Measurements from ENCODE around the gene FAM149A.

FAM149A gene

DNA sequence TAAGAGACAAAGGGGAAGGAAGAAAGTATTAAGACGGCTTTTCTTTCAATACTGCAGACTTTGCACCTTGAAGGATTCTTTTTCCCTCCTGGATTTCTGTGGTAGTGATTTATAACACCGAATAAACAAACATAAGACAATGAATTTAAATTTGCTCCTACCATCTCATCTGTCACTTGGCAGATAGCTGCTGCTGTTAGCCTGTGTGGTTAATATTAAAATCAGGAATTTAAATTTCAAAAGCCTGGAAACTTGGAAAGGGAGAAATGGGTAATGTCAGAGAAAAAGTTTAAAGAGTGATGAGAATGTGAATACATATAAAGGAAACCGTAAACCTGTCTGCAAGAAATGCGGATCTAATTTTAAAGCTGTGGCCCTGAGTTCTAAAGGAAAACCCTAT, 3.4 kb downstream of the FAM149A start:
- no peak for DNase-seq

DNA sequence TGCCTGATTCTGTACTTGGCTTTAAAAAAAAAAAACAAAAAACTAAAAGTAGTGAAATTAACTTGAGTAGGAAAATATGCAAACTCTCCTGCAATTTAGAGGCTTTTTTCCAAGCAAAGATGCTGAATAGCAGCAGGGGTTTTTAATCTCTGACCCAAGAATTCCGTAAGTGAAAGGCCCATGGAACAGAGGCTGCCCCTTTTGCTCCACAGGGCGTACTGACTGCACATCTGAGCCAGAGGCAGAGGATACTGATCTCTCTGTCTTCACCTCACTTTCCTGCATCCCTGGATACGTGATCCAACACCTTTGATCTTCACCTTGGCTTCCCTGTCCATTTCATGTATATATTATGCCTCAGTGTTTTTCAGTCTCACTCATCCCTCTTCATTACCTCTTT, 3.9 kb downstream of the FAM149A start:
- no peak for DNase-seq

DNA sequence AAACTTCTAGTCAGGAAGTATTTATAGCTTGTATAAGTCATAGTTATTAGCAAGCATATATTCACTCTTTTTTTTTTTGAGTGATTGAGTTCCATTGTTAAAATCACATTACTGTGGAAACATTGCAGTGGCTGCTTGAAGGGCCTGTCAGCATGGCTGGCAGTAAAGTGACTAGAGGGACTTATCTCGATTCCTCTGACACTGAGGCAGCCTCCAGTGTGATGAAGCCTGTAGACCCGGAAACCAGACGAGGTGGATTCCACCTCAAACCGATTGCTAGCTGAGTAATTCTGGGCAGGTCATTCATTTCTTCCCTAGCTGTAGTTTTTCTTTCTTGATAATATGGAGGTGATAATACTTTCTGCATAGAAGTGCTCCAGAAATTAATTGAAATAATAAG, 4.7 kb downstream of the FAM149A start:
- no peak for DNase-seq

DNA sequence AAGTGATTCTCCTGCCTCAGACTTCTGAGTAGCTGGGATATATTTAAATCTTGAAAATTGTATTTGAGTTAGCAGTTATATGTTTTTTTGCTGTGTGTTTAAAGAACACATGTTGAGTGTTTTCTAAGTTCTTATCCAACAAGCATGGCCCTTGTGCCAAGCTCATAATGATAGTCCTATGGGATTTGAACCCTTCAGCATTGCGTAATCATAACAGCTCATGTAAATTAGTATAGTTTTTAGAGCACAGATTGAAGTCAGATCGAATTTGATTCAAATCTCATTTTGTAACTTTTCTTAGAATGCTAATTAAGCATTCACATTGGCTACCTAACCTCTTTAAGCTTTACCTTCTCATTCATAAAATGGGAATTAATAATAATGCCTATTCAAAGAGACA, 12.2 kb downstream of the FAM149A start:
- no peak for DNase-seq

DNA sequence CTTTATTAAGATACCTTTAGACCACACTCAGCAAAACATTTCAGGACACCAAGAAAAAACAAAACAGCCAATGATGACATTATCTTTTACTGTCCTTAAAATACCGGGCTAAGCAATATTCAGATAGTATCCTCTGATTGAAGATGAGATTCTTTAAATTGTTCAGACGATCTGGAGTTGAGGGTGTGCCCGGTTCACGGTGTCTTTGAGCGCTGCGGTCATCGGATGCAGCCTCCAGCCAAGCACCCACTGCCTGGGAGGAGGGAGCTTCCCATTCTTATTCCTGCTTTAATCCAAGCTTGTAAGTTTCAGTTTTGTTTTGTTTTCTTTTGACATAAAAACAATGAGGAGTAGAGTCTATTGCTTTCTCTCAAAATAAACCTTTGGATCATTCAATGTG, 14.1 kb downstream of the FAM149A start:
- no peak for DNase-seq

DNA sequence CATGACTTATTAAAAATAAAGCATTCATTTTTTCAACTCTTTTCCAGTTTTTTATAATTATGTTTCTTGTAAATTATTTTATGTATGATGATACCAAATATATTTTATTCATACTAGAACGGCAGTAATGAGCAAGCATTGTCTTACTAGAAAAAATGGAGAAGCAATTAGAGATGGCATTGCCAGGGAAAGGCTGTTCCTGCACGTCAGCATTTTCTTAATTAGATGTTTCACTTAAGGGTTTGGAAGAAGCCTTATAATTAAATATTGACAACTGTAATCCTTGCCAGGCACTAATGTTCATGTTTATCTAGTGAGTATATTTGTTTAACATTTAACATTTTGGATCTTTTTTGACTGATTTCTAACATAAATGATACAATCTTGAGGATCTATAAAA, 16.6 kb downstream of the FAM149A start:
- DNase-seq, result no peak

DNA sequence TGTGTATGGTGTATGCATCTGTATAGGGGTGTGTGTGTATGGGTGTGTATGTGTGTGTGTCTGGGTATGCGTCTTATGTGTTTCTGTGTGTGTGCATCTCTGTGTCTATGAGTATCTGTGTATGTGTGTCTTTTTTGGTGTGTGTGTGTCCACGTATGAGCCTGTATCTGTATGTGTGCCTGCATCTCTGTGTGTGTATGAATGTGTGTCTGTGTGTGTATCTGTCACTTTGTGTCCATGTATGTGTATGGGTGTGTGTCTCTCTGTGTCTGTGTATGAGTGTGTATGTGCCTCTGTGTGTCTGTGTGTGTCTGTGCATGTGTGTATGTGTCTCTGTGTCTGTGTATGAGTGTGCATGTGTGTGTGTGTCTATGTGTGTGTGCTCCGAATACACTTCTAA, 24.3 kb downstream of the FAM149A start:
- DNase-seq, result no peak

DNA sequence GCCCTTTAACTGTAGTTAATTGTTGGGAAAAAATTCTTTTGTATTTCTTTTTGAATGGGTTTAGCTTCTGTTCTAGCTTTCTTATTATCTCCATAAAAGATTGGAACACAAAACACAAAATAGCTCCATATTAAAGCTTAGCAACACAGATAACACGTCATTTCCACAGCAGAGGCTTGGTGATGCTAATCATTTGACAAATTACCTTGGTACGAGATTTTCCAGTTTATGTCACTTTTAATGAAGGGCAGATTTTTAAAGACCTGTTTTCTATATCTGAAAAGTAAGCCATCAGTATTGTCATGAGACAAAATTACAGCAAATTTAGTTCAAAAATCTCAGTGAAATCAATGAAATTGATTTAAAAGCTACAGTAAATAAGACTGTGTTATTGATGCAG, 27.4 kb downstream of the FAM149A start:
- no peak for DNase-seq

DNA sequence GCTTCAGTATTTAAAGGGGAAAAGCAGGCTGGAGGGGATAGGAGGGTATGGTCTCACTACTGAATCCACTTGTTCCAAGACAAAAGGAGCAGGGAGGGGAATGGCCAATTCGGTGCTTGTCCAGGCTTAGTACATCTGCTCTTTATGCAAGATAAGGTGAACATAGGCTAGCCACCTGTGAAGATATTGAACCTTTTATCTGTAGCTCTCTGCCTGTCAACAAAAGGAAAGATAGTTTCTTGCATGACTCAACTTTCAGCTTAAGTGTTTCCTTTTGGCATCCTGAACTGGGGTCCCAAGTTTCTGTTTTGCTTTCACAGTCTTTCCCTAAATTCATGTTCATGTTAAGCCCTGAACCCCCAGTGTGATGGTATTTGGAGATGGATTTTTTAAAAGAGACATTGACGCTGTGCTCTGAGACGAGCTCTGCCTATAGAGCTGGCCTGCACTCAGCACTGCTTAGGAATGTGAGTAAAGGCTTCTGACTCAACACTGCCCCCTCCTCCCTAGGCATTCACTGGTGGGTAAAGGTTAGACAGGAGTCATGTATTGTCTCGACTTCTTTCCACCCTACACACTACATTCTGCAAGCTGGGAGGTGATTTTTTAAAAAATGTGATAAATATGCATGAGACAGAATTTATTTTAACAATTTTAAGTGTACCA, 28.2 kb downstream of the FAM149A start:
- no peak for DNase-seq

DNA sequence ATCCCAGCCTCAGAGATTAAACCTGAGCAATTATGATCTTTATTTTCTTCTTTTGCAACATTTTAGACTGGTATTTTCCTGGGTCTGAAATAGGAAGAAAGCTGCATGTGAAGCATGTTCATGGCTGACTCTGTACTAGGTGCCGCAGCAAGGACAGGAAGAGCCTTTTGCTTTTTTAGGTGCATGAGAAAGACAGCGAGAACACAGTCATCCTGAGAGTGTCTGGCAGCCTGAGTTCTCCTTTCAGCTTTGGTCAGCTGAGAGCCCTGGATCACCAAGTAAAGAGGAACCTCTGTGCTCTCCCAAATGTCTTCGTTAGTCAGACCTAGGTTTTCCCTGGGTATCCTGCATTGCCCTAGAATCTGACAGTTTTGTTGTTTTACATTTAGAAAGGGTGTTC, 29.8 kb downstream of the FAM149A start:
- no peak for DNase-seq

DNA sequence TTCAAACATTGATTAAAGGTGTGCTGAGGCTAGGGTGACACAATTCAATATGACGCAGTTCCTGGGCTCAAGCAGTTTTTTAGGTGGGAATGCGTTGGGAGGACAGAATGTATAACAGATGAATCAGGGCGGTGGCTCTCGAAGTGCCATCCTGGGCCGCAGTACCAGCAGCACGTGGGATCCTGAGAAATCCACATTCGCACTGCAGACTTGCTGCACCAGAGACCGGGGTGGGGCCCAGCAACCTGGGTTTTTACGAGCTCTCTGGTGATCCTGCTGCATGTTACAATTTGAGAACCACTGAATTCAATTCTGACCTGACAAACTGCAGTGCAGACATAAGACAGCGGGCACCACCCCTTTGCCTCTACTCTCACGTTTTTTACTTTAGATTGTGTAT, 30.4 kb downstream of the FAM149A start:
- no peak for DNase-seq

DNA sequence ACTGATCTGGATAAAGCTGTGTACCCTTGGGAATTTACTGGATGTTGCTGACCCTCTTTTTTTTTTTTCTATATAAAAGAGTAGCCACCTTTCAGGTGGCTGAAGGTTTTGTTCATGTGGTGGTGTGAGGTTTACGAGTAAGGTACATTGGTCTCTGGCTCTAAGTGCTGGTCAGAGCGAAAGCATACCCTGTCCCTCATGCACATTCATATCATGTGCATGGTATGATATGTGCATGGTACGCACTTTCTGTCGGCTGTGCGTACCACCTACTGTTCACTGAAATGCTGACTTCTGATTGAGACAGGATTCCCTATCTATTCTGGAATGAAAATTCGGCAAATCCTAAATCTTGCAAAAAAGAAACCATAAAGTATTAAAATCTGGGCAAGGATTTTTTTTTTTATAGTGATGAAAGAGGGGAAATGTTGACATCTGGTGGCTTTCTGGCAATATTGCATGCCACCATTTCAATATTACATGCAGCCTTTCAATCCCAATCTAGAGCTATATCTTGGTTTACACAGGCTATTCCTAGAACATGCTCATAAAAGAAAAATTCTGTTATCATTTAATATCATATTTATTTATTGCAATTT, 32.8 kb downstream of the FAM149A start:
- DNase-seq, result no peak

DNA sequence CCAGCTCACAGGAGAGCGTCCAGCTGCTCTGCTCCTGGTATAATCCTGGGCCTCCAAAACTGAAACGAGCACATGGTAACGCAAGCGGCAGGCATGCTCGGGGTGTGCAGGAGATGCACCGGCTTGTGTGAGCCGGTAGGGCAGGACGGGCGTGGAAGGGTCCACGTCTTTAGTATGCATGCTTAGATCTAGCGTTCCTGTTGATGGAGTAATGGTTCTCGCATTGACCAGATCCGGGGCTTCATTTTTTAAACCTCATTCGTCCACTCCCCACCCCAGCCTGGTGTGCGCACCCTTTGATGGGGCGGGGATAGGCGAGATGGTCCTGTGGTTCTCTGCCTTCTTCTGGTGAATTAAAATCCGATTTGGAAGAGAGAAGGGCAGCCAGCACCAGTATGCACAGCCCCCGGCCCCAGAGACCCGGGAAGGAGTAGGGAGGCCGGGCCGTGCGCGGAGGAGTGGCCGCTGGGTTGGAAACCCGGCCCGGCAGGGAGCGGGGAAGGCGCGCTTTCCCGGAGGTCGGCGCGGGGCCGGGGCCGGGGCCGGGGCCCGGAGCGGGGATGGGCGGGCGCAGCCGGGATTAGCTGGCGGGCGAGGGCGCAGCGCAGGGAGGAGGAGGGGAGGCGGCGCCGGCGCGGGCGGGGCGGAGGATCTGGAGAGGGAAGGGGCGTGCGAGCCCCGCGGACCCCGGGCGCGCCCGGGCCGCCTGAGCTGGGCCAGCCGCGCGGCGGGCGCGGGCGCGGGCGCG, 39.9 kb downstream of the FAM149A start:
- DNase-seq, result no peak

DNA sequence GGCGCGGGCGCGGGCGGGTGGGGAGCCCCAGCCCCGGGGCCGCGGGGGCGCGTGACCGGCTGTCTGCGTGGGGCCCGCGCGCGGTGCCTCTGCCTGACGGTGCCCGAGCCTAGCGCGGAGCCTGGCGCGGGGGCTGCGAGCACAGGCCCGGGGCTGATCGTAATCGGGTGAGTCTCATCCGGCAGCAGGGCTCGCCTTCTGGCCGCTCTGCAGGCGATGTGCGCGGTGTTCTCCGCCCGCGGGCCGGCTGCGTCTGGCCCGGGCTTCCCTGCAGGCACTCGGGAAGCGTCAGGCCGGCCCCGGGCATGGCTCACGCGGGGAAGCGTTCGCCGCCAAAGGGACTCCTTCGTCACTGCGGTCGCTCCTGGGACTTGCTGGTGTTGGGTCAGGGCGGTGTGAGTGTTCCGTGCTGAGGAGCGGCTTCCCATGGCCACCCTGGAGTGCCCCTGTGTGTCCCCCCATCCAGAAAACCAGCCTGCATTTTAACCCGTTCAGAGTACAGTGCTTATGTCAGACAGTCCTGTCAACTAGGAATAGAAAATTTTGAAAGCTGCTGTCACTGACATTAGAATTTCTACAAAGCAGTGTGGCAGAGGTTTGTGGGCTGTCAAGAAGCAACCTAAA, 40.6 kb downstream of the FAM149A start:
- DNase-seq, result no peak

DNA sequence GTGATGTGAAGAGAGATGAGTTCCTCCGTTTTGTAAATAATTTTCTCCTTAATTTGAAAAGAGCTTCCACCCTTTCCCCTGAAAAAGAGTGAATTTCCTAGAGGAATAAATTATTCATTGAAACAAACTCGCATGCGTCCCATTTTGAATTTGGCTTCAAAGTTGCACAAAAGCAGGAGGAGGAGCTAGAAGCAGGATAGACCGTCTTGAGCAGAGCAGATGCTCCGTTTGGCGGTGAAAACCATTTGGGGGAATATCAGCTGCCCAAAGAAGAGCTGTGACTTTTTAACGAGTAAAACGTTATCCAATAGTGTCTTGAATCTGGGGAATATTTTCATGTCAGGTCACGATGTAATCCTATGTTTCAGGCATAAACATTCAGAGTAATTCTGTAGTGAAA, 42.0 kb downstream of the FAM149A start:
- DNase-seq, result no peak

DNA sequence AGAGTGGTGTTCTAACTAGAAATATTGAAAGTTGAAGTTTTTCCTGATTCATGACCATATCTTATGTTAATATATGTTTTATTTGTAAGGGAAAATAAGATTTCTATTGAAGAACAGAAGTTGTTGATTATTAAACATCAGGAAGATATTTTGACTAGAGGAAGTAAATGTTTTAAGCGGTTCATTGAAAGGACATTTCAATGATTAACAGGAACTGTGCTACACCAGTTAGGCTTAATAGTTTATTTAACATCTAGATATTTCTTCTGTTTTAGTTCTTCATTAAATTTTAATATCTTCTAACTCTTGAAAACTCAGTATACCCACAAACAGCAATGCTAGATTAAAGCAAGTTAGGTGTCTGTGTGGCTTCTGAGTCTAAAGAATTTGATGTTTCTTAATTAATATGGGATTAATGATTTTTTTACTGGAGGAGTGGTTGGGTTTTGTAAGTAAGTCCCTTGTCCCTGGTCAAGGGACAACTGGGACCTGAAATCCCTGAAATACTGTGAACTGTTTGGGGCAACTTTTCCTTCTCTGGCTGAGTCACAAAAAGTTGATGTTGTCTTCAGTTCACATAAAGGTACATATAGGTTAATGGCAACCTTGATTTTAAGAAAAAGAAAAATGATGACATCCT, 44.0 kb downstream of the FAM149A start:
- no peak for DNase-seq

DNA sequence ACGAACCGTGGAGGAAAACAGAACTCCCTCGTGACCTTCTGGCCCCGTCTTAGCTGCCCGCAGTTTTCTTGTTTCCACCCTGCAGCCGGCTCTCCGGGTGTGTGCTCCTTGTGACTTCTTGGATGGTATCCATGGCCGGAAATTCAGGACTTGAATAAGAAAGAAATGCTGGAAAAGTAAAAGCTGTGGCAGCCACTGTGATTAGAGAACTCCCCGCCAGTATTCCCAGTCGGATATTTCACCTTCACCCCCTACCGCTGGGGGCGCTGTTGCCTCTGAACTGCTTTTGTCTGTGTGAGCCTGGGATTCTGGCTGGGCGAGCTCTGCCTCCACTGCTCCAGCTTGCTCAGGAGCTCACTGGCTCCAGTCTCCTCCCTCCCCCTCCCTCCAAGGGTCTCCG, 45.4 kb downstream of the FAM149A start:
- DNase-seq, result no peak

DNA sequence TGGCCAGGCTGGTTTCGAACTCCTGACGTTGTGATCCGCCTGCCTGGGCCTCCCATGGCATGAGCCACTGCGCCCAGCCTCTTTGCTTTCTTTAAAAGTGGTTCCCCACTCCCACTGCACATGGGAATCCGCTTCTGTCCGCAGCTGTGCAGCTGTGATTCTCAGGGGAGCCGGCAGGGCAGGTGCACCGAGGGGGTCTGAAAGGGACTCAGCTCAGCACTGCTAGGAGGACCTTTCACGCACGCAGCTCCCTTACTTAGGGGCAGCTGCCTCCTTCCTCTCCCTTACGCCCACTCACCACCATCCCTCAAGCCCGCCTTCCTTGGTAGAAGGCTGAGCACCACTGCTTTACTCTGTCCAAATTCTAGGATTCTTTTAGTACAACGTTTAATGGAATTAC, 46.4 kb downstream of the FAM149A start:
- no peak for DNase-seq

DNA sequence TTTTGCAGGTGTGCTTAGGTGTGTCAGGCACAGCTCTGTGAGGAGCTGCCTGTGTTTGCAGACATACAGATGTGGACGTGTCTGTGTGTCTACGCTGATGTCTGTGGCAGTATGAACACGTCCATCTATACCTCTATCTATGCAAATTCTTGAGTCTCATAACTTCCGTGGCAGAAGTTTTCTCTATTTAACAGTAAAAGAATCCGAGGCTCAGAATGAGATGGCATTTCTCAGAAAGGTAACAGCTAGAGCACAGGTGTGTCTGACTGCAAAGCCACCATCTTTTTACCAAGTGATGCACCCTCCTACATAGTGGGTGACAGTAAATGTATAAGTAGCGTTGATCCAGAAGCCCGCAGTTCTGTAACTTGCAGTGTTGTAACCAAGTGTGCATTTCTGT, 47.0 kb downstream of the FAM149A start:
- no peak for DNase-seq

DNA sequence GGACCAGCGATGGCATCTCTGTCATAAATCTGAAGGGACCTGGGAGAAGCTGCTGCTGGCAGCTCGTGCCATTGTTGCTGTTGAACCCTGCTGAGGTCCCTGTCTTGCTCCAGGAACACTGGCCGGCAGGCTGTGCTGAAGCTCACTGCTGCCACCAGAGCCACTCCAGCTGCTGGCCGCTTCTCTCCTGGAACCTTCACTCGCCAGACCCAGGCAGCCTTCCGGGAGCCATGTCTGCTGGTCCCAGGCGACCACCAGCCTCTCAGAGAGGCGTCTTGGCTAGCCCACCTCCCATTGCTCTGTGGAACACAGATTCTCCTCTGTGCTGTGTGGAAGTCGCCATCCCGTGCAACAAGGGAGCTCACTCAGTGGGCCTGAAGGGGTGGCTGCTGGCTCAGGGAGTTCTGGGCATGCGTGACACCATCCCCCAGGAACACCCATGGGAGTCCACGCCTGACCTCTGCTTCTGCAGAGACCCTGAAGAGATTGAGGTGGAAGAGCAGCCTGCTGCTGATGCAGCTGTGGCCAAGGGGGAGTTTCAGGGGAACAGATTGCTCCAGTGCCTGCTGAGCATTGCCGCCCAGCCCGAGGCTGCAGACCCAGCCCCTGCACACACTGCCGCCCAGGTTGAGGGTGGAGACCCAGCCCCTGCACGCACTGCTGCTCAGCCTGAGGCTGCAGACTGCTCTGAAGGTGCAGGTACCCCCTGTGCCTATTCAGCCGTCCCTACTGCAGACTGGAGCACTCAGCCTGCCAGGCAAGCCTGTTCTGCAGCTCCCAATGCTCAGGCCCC, 53.7 kb downstream of the FAM149A start:
- no peak for DNase-seq

DNA sequence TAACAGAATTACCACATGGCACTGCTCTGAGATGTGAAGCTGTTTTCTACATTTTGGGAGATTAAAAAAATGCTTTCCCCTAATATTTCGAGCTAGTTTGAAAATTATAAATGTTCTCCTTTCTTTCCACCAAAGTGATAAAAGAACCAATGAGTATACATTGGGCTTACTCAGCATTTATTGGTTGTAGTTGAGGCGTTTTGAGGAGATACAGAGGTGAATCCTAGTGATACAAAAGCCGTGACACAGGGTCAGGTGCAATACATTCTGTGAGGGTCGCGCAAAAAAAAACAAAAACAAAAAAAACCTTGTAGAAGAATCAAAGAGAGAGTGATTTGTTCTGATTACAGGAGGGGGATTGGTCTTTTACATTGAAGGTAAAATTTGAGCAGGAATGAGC, 54.5 kb downstream of the FAM149A start:
- no peak for DNase-seq

DNA sequence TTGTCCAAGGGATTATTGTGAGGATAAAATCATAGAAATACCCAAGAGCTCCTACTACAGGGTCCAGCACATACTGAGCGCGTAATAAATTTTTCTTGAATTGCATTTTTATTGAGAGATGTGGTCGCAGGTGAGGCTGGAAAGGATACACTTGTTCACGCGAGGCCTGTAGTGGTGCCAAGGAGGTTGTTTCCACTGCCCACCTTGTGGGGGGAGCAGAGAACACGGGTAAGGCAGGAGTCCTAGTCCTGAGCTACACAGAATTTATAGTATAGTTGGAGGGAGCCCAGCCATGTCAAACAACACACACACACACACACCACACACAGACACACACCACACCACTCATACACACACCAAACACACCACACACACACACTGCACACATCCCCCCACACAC, 55.1 kb downstream of the FAM149A start:
- DNase-seq, result no peak

DNA sequence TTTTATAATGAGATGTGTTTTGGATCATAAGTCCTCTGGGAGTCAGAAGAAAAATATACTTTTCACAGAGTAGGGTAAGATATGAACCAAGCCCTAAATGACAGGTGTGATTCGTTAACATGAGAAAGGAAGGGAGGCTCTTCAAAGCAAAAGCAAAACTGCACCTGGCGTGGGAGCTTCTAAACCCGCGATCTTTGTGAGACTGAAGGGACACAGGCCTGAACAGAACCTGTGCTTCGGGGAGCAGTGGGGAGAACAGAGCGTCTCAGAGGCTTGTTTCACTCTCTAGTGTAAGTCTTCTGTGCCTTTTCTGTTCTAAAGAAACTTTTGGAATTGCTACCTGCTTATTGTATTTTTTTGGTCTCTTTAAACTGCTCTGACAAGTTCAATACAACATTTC, 56.6 kb downstream of the FAM149A start:
- DNase-seq, result no peak

Measured in SIG-M5 (cell line).